ENCODE results near the gene SF1. TPM values are rescaled to one million over a fixed set of nuclear protein-coding genes. Genes with fewer than 3 reads are reported as not detected.

The SF1 gene
- total and polyA plus RNA-seq, 9 of the 15 experiments (the other 6 are each of a cell fraction or from before 2014, with no cell fraction given) = 13.1 to 334 (median 111) TPM

DNA sequence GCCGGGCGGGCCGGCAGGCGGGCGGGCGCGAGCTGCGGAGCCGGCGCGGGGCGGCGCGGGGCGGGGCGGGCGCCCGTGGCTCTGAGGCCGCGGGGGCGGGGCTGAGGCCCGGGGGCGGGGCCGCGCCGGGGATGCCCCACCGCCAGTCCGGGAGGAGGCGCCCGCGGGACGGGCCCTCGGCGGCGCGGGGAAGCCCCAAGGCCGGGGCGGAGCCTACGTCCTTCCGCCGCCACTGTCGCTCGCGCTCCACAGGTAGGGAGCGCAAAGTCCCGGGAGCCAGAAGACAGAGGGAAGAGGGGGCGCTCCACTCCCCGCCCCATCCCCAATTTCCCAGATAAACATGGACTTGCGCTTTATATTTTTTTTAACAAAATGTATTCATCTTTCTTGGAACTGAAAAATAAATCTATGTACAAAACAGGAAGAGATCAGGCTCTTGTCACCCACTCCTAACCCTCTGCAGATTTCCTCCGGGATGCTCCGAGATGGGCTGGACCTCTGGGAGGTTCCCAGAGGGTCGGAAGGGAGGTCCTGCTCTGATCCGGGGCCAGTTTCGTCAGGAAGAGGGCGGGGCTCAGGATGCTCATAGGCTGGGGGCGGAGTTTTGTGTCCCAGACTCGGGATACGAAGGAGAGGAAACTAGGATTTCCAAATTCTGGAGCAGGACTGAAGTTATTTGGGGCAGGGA lies 25.0 kb upstream of the SF1 start, which contains the start of gene MAP4K2 (continued):
- TF ChIP-seq, protein P1, sequence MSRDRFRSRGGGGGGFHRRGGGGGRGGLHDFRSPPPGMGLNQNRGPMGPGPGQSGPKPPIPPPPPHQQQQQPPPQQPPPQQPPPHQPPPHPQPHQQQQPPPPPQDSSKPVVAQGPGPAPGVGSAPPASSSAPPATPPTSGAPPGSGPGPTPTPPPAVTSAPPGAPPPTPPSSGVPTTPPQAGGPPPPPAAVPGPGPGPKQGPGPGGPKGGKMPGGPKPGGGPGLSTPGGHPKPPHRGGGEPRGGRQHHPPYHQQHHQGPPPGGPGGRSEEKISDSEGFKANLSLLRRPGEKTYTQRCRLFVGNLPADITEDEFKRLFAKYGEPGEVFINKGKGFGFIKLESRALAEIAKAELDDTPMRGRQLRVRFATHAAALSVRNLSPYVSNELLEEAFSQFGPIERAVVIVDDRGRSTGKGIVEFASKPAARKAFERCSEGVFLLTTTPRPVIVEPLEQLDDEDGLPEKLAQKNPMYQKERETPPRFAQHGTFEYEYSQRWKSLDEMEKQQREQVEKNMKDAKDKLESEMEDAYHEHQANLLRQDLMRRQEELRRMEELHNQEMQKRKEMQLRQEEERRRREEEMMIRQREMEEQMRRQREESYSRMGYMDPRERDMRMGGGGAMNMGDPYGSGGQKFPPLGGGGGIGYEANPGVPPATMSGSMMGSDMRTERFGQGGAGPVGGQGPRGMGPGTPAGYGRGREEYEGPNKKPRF (IDR thresholded peaks at IDR 0.05; ENCODE audit: low read depth, low read length) = no peak
- TF ChIP-seq BACH1 (tag; IDR thresholded peaks at IDR 0.05) = no peak
- TF ChIP-seq NRF1 (conservative IDR thresholded peaks at IDR 0.05 in 1 of 2, IDR thresholded peaks at IDR 0.05 in 1 of 2) = peak; percentile 8 to 34; a peak in 2 of 4 replicates
- TF ChIP-seq SUPT5H (IDR thresholded peaks at IDR 0.05) = peak; percentile 56; the same call in 1 of the 2 replicates
- no peak for TF ChIP-seq PHB (CRISPR knock-in tag; IDR thresholded peaks at IDR 0.05)
- peak; percentile 53; the same call in 1 of the 2 replicates for TF ChIP-seq HDAC2 (IDR thresholded peaks at IDR 0.05)
- no peak for TF ChIP-seq ZNF212 (CRISPR knock-in tag; IDR thresholded peaks at IDR 0.05)
- no peak for TF ChIP-seq CHD2 (IDR thresholded peaks at IDR 0.05; ENCODE audit: low read depth, low read length)
- TF ChIP-seq RBM15 (IDR thresholded peaks at IDR 0.05; ENCODE audit: insufficient read depth, low read length) = no peak
- no peak for TF ChIP-seq KLF6 (CRISPR knock-in tag; IDR thresholded peaks at IDR 0.05; ENCODE audit: borderline replicate concordance)
- TF ChIP-seq, protein P2, sequence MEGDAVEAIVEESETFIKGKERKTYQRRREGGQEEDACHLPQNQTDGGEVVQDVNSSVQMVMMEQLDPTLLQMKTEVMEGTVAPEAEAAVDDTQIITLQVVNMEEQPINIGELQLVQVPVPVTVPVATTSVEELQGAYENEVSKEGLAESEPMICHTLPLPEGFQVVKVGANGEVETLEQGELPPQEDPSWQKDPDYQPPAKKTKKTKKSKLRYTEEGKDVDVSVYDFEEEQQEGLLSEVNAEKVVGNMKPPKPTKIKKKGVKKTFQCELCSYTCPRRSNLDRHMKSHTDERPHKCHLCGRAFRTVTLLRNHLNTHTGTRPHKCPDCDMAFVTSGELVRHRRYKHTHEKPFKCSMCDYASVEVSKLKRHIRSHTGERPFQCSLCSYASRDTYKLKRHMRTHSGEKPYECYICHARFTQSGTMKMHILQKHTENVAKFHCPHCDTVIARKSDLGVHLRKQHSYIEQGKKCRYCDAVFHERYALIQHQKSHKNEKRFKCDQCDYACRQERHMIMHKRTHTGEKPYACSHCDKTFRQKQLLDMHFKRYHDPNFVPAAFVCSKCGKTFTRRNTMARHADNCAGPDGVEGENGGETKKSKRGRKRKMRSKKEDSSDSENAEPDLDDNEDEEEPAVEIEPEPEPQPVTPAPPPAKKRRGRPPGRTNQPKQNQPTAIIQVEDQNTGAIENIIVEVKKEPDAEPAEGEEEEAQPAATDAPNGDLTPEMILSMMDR (IDR thresholded peaks at IDR 0.05 in 2 of 3, conservative IDR thresholded peaks at IDR 0.05 in 1 of 3; ENCODE audit: insufficient read depth in 2 of 3, low read depth in 1 of 3, low read length in 3 of 3) = peak; percentile 37 to 81 (median 55); a peak in 4 of 6 replicates
- TF ChIP-seq GTF2E2 (tag; IDR thresholded peaks at IDR 0.05) = no peak
- no peak for TF ChIP-seq ZNF707 (CRISPR knock-in tag; conservative IDR thresholded peaks at IDR 0.05)
- no peak for TF ChIP-seq ZBTB33 (CRISPR knock-in tag; IDR thresholded peaks at IDR 0.05)
- no peak for TF ChIP-seq ZNF174 (CRISPR knock-in tag; IDR thresholded peaks at IDR 0.05)
- no peak for TF ChIP-seq SREBF2 (CRISPR knock-in tag; IDR thresholded peaks at IDR 0.05)
- no peak for TF ChIP-seq NONO (IDR thresholded peaks at IDR 0.05; ENCODE audit: low read depth in 2 of 2, low read length in 1 of 2)
- no peak for TF ChIP-seq KLF16 (IDR thresholded peaks at IDR 0.05)
- TF ChIP-seq, protein P3, sequence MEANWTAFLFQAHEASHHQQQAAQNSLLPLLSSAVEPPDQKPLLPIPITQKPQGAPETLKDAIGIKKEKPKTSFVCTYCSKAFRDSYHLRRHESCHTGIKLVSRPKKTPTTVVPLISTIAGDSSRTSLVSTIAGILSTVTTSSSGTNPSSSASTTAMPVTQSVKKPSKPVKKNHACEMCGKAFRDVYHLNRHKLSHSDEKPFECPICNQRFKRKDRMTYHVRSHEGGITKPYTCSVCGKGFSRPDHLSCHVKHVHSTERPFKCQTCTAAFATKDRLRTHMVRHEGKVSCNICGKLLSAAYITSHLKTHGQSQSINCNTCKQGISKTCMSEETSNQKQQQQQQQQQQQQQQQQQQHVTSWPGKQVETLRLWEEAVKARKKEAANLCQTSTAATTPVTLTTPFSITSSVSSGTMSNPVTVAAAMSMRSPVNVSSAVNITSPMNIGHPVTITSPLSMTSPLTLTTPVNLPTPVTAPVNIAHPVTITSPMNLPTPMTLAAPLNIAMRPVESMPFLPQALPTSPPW (CRISPR knock-in tag; IDR thresholded peaks at IDR 0.05) = peak; percentile 85
- 0 out of 2 replicates have a peak, but pooled peaks have one; percentile 17 for TF ChIP-seq L3MBTL2 (IDR thresholded peaks at IDR 0.05)
- TF ChIP-seq RAD21 (CRISPR knock-in tag; conservative IDR thresholded peaks at IDR 0.05 in 1 of 2, IDR thresholded peaks at IDR 0.05 in 1 of 2) = peak in 1 of 2 experiments; percentile 26; a peak in 2 of 4 replicates

Data from K562 (cell line).